GM19240 (cell line): ENCODE results near the gene VSTM2L.

Experiments used
- DNase-seq: peaks from one replicate; pipeline ENCODE4 v3.0.0; 2011; ENCODE audit warnings: low spot score; ENCODE audit not compliant: insufficient read length

Gene VSTM2L

DNA sequence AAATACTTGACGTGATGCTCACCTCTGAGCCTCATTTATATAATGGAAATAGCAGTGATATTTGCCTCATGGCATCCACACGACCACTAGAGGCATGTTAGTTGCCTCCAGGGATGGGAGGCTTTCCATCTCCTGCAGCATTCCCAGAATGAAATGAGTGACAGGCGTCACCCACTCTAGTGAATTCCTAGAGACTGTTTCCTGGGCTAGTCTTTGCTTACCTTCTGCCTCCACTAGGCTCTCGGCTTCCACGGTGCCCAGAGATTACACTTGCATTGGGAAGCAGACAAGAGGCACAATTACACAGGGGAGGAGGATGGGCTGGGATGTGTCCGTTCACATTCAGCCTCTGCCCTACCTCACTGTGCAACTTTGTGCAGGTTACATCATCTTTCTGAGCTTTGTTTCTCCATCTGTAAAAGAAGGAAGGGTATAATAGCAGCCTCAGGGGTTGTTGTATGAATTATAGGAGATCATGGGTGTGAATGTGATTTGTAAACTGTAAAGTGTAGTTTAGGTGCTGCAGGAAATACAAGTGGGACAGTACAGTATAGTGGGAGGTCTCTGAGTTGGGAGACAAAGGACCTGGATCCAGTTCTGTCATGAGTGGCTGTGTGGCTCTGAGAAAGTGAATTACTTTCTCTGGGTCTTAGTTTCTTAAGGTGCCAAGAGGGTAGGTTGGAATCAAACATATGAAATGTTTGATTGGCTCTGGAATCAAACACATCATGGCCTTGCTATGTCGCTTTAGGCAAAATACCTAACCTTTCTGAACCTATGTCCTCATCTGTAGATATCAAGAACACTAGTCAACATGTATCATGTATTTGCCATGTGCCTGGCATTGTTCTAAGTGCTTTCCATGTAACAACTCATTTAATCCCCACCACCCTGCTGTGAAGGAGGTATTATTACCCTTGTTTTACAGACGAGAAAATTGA, 3.6 kb upstream of the VSTM2L start:
- DNase-seq: no peak

GRCh38 chr20:37901240-37901639, 1.7 kb upstream of the VSTM2L start:
- no peak for DNase-seq

GRCh38 chr20:37901654-37902503, 1.0 kb upstream of the VSTM2L start:
- peak; percentile 73 for DNase-seq

GRCh38 chr20:37903317-37904007, 535 bp downstream of the VSTM2L start:
- DNase-seq: no peak

DNA sequence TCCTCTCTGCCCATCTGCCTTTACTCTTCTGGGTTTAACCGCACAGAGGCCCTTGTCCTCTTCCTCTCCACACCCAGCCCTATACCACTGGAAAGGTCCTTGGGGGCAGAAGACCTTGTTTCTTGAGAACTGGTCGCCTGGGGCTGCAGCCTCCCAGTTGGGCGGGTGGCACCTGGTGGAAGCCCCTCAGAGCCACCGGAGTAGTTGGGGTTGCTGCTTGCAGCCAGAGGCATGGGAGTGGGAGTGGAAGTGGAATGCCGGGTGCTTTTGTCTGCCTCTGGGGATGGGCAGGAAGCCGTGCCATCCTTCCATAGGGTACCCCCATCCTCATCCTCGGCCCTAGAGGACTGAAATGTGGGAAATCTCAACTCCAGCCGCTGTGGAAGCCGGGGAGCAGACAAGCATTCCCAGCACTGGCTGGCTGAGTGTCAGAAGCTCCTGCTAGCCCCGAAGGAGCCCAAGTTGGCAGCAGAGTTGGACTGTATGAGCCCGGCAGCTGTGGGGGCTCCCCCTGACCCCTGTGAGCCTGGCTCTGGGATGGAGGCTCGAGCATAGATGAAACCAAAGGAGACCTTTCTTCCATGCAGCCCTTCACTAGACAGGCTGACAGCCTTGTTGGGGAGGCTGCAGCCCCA, 1.2 kb downstream of the VSTM2L start:
- no peak for DNase-seq

GRCh38 chr20:37904845-37905373, 2.0 kb downstream of the VSTM2L start:
- DNase-seq: no peak

GRCh38 chr20:37905671-37906613, 3.0 kb downstream of the VSTM2L start:
- DNase-seq: no peak

- no peak for DNase-seq
These were observed 4.4 kb downstream of the VSTM2L start for GRCh38 chr20:37907330-37907676.

GRCh38 chr20:37907677-37908401, 4.9 kb downstream of the VSTM2L start:
- DNase-seq: no peak

GRCh38 chr20:37911261-37911660, 8.3 kb downstream of the VSTM2L start:
- DNase-seq: no peak

- no peak for DNase-seq
These were observed 8.9 kb downstream of the VSTM2L start for GRCh38 chr20:37911838-37912281.

DNA sequence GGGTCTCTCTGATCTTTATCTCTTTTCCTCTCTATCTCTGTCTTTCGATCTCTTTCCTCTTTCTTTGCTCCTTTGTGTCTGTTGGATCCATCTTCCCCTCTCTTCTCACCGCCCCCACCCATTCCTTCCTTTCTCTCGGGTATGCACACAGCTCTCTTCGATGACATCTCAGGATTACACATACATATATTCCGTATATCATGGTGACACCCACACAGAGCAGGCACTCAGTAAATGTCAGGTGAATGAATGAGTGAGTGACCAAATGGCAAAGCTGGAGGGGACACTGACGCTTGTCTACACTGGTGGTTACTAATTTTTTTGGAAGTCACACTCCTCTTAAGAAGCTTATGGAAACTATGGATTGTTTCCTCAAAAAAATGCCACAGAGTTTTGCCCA, 9.9 kb downstream of the VSTM2L start:
- DNase-seq: no peak

DNA sequence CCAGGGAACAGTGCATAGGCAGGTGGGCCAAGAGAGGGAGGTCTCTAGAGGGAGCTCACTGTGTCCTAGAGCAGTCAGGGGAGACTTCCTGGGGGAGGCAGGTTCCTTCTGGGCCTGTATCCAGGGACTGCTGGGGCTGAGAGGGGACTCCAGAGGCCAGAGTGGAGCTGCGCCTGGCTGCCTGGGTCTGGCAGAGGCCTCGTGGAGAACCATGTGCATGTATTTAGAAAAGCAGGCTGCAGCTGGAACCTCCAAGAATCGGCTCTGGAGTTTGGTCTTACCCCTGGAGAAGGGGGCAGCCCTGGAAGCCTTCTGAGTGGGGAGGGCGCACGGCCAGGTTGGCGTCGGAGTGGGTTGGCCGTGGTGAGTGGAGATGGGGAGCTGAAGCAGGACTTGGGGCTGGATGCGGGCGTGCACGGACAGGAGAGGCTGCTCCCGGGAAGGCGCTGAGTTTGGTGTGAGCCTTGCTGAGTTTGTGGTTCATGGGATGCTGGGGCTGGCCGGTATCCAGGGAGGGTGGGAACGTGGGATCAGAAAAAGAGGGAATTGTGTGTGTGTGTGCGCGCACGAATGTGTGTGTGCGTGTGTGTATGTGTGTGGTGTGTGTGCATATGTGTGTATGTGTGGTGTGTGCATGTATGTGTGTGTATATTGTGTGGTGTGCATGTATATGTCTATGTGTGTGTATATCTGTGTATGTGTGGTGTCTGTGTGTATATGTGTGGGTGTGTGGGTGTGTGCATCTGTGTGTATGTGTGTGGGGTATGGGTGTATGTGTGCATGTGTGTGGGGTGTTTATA, 10.8 kb downstream of the VSTM2L start:
- DNase-seq: no peak

- no peak for DNase-seq
These were observed 11.4 kb downstream of the VSTM2L start for GRCh38 chr20:37914367-37914671.

DNA sequence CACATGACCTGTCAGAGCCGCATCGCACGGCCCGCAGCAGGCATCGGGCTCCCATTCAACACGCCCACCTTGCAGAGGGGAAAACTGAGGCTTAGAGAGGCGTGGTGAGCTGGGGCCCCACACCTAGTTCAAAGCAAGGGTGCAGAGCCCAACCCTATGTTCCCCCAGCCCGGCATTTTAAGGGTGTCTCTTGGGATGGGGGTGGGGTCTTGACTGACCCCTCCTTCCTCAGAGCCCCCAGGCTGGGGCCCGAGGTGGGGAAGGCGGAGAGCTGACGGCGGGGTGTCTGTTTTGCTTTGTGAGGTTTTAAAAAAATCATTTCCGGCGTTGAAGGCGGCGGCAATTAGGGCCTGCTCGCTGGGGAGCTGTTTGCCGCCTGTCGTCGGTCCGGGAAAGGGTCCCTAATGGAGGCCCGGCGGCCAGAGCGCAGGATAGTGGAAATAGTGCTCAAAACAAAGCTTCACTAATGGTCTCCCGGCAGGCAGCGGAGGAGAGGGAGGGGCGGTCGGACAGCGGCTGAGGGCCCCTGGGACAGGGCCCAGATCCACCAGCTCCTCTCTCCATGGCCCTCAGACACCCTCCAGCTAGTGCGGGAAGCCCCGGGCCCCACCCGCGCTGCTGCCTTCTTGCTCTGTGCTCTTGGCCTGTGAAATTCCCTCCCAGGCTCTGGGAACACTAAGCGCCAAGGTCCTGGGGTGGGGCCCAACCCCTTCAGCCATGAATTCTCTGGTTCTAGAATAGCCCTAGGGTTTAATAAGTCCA, 11.9 kb downstream of the VSTM2L start:
- no peak for DNase-seq

DNA sequence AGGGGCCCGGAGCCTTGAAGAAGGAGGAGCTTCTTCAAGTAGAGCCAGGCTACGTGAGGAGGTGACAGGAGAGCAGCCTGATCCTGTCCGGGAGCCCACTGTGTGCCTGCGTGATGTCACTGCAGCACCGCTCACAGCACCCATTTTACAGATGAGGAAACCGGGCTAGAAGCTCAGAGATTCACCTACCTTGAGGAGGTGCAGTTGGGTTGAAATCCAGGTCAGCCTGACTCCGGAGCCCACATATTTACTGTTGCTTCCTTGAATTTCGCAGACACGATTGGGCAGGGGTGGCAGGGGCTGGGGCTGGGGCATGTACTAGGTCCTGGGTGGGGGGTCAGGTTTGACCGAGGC, 12.5 kb downstream of the VSTM2L start:
- DNase-seq: no peak

DNA sequence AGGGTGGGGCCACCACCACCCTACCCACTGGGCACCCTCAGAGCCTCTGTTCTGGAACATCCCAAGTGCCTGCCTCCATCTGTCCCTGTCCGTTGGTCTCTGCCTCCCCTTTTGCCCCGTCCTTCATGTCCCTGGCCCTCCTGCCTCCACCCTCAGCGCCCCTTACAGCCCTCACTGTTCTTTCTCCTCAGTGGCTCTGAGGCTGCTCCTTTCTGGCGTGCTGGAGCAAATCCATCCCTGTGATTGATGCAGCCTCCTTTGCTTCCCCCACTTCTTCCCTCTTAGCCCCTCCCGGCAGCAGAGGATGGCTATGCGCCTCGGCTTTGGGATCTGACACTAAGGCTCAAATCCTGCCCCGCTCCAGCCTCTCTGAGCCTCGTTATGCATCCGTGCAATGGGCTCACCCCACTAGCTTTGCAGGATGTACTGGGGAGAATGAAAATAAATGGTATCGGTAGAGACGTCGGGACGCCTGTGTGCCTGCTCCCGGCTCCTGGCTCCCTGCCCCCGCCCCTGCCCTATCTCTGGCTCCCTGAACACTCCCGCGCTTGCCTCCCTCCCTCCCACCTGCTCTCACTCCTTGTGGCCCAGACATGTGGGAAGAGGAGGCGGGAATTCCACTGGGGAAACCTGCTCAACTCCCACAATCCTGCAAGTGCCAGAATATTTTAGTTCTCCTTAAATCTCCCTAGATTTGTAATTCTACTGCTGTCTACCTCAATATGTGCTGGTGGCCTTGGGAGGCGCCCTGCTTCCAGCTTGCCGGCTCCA, 13.1 kb downstream of the VSTM2L start:
- no peak for DNase-seq
